ENCODE results near the gene USP21.

USP21 gene

DNA sequence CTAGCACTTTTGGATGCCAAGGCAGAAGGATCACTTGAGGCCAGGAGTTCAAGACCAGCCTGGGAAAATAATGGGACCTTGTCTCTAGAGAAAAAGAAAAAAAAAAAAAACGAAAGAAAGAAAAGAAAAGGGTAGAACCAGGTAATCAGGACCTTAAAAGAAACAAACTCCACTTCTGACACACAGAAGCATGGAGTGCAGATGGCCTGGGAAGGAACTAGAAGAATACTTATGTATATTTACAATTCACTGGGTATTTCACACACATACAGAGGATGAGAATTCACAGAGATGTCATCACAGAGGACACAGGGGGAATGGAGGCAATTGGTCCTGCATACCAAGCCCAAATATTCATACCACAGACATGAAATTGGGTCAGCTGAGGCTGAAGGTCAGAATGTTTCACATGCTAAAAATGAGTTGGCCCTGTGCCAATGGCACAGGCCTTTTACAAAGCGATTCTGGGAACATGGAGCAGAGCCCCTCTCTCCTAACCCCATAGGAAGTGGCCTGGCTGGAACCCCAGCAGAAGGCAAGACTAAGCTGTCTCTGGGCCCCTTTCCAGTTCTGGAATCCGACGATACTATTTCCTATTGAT, 13.6 kb downstream of the USP21 start:
- Histone ChIP-seq H3K27ac (ENCODE audit: low read length) (no peak overlapping the region), H3K27me3 (ENCODE audit: insufficient read depth, low read length, poor library complexity) (no peaks in the 10 kb centered on the region), H3K4me1 (ENCODE audit: insufficient read depth, low read length) (peaks cover 30% of the 10 kb centered on the region), H3K36me3 (ENCODE audit: insufficient read depth, low read length) (peaks cover 63% of the 10 kb centered on the region), H3K4me3 (ENCODE audit: low read depth in 1 of 2, low read length in 2 of 2) (no peak overlapping the region), H2AFZ (ENCODE audit: low read depth, low read length) (no peak overlapping the region), H3K9me3 (ENCODE audit: insufficient read depth, low read length, severe bottlenecking) (no peaks in the 10 kb centered on the region), H3K79me2 (ENCODE audit: insufficient read depth, low read length) (peaks cover 18% of the 10 kb centered on the region), H3K9ac (ENCODE audit: low read depth, low read length) (no peak overlapping the region), H3K4me2 (ENCODE audit: insufficient read depth, low read length) (no peak overlapping the region), H4K20me1 (ENCODE audit: insufficient read depth, low read length) (no peaks in the 10 kb centered on the region)
- TF ChIP-seq, protein P1, sequence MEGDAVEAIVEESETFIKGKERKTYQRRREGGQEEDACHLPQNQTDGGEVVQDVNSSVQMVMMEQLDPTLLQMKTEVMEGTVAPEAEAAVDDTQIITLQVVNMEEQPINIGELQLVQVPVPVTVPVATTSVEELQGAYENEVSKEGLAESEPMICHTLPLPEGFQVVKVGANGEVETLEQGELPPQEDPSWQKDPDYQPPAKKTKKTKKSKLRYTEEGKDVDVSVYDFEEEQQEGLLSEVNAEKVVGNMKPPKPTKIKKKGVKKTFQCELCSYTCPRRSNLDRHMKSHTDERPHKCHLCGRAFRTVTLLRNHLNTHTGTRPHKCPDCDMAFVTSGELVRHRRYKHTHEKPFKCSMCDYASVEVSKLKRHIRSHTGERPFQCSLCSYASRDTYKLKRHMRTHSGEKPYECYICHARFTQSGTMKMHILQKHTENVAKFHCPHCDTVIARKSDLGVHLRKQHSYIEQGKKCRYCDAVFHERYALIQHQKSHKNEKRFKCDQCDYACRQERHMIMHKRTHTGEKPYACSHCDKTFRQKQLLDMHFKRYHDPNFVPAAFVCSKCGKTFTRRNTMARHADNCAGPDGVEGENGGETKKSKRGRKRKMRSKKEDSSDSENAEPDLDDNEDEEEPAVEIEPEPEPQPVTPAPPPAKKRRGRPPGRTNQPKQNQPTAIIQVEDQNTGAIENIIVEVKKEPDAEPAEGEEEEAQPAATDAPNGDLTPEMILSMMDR (IDR thresholded peaks at IDR 0.05; ENCODE audit: borderline replicate concordance, extremely low read depth, low read length, poor library complexity, severe bottlenecking): no peak
- no peak for TF ChIP-seq EZH2 (IDR thresholded peaks at IDR 0.05; ENCODE audit: borderline replicate concordance, low read depth, low read length, severe bottlenecking)
- ATAC-seq (ENCODE audit: insufficient read depth, low read depth): no peak
- no peak for DNase-seq

DNA sequence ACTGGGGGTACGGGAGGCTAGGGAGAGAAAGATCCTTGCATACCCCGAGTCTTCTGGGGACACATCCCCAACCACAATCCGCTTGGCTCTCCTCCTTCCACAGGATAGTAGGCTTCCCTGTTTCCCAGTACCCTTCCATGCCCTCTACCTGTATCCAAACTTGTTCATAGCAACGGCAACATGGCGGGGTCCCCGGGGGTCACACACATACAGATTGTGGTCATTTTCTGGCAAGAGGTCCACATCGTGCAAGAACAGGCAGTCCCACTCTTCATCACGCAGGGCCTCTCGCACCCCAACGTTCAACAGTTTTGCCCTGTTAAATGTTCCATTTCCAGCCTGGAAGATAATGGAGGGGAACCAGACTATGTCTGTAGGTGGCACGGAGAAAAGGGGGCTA, 14.4 kb downstream of the USP21 start:
- no peak for DNase-seq
- H3K9ac ChIP-seq (ENCODE audit: low read depth, low read length): no peak overlapping the region
- ATAC-seq (ENCODE audit: insufficient read depth, low read depth): no peak
- no peaks in the 10 kb centered on the region for H4K20me1 ChIP-seq (ENCODE audit: insufficient read depth, low read length)
- H3K27ac ChIP-seq (ENCODE audit: low read length): no peak overlapping the region
- H2AFZ ChIP-seq (ENCODE audit: low read depth, low read length): no peak overlapping the region
- H3K4me2 ChIP-seq (ENCODE audit: insufficient read depth, low read length): no peak overlapping the region
- peaks cover 30% of the 10 kb centered on the region for H3K4me1 ChIP-seq (ENCODE audit: insufficient read depth, low read length)
- H3K4me3 ChIP-seq (ENCODE audit: low read depth in 1 of 2, low read length in 2 of 2): no peak overlapping the region
- peaks cover 63% of the 10 kb centered on the region for H3K36me3 ChIP-seq (ENCODE audit: insufficient read depth, low read length)
- no peaks in the 10 kb centered on the region for H3K27me3 ChIP-seq (ENCODE audit: insufficient read depth, low read length, poor library complexity)
- TF ChIP-seq, protein P1 (IDR thresholded peaks at IDR 0.05; ENCODE audit: borderline replicate concordance, extremely low read depth, low read length, poor library complexity, severe bottlenecking): no peak
- TF ChIP-seq EZH2 (IDR thresholded peaks at IDR 0.05; ENCODE audit: borderline replicate concordance, low read depth, low read length, severe bottlenecking): no peak
- H3K9me3 ChIP-seq (ENCODE audit: insufficient read depth, low read length, severe bottlenecking): no peaks in the 10 kb centered on the region
- peaks cover 18% of the 10 kb centered on the region for H3K79me2 ChIP-seq (ENCODE audit: insufficient read depth, low read length)

DNA sequence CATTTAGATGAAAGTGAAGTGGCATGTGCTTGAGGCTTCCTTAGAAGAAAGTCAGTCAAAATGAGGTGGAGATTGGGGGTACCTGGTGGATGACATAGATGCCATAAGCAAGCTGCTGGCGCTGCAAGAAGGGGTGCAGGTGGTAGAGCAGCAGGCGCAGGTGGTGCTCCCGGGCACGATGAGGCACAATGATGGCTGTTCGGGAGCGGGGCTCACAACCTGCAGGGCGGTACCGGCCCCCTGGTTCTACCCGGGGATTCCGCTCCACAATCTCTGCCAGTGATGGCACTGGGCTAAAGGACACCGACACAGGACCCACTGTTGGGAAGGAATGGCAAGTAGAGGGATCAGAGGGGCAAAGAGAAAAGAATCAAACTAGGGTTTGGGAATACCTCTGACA, 15.6 kb downstream of the USP21 start:
- Histone ChIP-seq H2AFZ (ENCODE audit: low read depth, low read length) (no peak overlapping the region), H3K4me3 (ENCODE audit: low read depth in 1 of 2, low read length in 2 of 2) (no peak overlapping the region), H3K27ac (ENCODE audit: low read length) (no peak overlapping the region), H4K20me1 (ENCODE audit: insufficient read depth, low read length) (no peaks in the 10 kb centered on the region), H3K27me3 (ENCODE audit: insufficient read depth, low read length, poor library complexity) (no peaks in the 10 kb centered on the region), H3K79me2 (ENCODE audit: insufficient read depth, low read length) (peaks cover 18% of the 10 kb centered on the region), H3K36me3 (ENCODE audit: insufficient read depth, low read length) (peaks cover 52% of the 10 kb centered on the region), H3K9ac (ENCODE audit: low read depth, low read length) (no peak overlapping the region), H3K4me1 (ENCODE audit: insufficient read depth, low read length) (peaks cover 30% of the 10 kb centered on the region), H3K9me3 (ENCODE audit: insufficient read depth, low read length, severe bottlenecking) (no peaks in the 10 kb centered on the region), H3K4me2 (ENCODE audit: insufficient read depth, low read length) (no peak overlapping the region)
- ATAC-seq (ENCODE audit: insufficient read depth, low read depth): no peak
- DNase-seq: no peak
- TF ChIP-seq, protein P1 (IDR thresholded peaks at IDR 0.05; ENCODE audit: borderline replicate concordance, extremely low read depth, low read length, poor library complexity, severe bottlenecking): no peak
- no peak for TF ChIP-seq EZH2 (IDR thresholded peaks at IDR 0.05; ENCODE audit: borderline replicate concordance, low read depth, low read length, severe bottlenecking)
